Stimulated activated CD4-positive, alpha-beta T cell treated with anti-CD3 and anti-CD28 coated beads, Interleukin-15, amount 100 ng/mL, for 24 hours (primary cell): ENCODE data around the gene SCFD2.
"Not testable (repeated sequence)": the region's sequence is repeated elsewhere in the genome, so short reads cannot be mapped to it uniquely, and the experiment has no call there.

Source experiments
- DNase-seq: peaks from one replicate; pipeline ENCODE4 v3.0.0-alpha.2; 2020

Gene SCFD2

GRCh38 chr4:53236624-53237023 lies 129.2 kb downstream of the SCFD2 start:
- not testable (repeated sequence) for DNase-seq

GRCh38 chr4:53235547-53235946 lies 130.3 kb downstream of the SCFD2 start:
- DNase-seq, result no peak

DNA sequence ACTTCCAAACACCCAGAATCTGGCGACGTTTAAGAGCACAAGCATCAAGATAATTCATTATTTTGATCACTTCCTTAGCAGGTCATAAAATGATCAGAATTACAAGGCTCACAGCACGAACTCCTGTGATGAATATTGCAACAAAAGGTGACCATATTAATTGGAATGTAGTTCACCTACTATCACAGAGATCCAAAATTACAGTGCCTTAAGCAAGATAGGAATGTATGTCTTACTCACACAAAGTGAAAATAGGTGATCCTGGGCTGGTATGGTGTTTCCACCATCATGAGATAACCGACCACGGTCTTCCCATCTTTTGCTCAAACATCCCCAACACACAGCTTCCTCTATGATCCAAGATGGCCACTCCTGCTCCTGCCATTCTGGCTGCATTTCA lies 131.2 kb downstream of the SCFD2 start:
- DNase-seq, result no peak

- no peak for DNase-seq
These were observed 131.8 kb downstream of the SCFD2 start for GRCh38 chr4:53234111-53234510.

- no peak for DNase-seq
These were observed 132.6 kb downstream of the SCFD2 start for GRCh38 chr4:53233114-53233795.

DNA sequence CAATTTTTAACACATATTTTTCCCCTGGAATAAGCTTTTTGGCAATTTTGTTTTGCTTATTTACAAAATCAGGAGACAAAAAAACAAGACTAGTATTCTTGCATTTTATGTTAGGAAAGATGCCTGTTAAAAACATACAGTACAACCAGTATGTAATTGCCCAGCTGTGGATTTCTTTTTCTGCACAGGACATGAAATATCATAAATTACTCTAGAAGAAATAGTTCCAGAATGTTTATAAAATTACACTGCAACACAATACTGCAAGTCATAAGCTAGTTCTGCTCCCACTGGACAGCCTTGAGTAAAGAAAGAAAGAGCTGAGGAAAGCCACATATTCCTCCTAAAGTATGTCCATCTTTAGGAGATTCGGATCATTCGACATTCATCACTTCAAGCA lies 133.5 kb downstream of the SCFD2 start:
- no peak for DNase-seq

GRCh38 chr4:53228036-53228435 lies 137.8 kb downstream of the SCFD2 start:
- no peak for DNase-seq

- DNase-seq, result no peak
These were observed 138.4 kb downstream of the SCFD2 start for GRCh38 chr4:53227451-53227850.

DNA sequence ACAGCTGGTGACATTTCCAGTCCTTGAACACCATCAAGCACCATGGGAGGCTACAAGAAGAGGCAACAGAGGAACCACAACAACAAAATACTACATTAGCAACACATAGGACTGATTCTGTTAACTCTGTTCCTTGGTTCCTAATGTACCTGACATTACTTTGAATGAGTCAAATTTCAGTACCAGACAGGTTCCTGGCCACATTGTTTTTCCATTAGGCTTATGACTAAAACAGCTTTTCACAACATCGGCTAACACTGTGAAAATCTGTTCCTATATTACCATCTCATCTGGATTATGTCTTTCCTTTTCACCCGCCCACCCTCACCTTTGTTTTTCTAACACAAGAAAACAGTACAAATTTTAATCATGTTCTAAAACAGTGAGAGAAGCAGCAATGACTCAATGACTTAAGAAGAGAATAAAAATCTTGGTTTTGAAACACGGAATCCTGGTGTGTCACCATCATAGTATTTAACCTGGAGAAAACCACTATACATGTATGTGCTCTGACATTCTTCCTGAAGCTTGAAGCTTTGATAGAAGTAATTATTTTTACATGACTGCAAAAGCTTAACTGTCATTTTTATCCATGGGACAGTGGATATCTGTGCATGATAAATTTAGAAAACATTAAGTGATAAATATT lies 143.9 kb downstream of the SCFD2 start:
- DNase-seq, result peak; percentile 6

GRCh38 chr4:53219148-53219547 lies 146.7 kb downstream of the SCFD2 start:
- not testable (repeated sequence) for DNase-seq

GRCh38 chr4:53208753-53209152 lies 157.1 kb downstream of the SCFD2 start:
- DNase-seq, result no peak

GRCh38 chr4:53205970-53206369 lies 159.9 kb downstream of the SCFD2 start:
- no peak for DNase-seq

- DNase-seq, result no peak
These were observed 166.5 kb downstream of the SCFD2 start for GRCh38 chr4:53199356-53199755.

DNA sequence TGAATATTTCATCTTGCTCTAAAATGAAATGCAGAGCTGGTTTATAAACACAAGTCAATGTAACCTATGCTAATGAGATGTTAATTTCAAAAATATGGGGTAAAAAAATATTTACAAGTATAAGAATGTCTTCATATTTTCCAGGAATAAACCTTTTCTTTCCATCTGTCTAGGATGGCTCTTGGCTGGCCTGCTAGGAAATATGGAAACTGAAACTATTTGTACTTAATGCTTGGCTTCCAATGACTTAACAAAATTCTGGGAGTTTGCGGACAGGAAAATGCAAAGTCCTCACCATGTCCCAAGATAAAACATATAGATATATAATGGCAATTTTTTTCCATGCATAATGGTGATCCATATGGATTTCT lies 168.1 kb downstream of the SCFD2 start:
- DNase-seq, result no peak

GRCh38 chr4:53196882-53197771 lies 168.7 kb downstream of the SCFD2 start:
- DNase-seq, result no peak

DNA sequence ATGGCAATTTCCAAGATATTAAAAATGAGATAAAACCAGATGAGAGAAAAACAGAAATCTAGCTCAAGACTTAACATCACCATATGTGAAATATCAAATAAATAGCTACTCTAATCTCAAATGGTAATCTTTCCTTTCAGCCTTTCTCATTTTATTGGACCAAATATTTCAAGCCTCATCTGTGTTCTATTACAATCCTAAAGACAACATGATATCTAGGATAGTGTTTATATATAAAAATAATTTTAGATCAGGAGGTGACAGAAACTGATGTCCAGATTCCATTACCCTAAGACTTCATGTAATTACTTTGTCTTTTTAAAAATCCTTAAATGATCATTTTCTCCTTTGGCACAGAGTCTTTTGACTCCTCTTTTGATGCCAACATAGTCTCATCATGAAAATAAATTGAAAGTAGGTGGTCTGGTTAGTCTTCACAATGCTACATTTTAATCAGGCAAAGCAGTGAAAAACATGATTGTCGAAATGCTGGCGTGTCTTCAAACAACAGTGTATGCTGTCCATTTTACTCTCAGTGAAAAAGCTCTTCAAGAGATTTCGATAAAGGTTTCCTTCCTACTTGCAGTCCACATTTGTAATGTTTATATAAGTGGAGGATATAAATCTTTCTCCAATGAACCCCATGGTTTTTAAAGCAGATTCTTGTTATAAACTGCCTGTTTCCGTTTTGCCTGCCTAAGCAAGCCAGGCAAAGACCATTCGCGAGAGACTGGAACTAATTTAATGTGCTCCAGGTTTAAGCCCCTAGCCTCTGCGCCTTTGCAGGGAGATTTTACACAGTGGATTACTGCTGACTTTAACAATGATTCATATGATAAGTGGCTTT lies 169.8 kb downstream of the SCFD2 start:
- DNase-seq, result no peak

GRCh38 chr4:53194727-53195126 lies 171.1 kb downstream of the SCFD2 start:
- DNase-seq, result no peak

GRCh38 chr4:53193111-53193510 lies 172.8 kb downstream of the SCFD2 start:
- DNase-seq, result no peak

DNA sequence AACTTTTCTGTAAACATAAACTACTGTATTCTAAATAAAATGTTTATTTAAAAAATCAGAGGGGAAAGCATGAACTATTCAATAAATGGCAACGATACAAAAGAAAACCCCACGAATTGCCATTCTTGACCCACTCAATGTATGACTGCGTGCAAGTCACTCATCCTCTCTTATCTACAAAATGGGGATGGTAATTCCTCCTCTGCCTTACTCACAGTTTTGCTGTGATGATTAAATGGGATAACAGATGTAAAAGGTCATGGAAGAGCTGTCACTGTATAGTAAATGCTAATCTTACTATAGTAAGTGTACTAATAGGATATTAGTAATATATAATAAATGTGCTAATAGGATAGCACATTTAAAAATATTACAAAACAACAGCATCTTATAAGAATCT lies 173.4 kb downstream of the SCFD2 start:
- no peak for DNase-seq

GRCh38 chr4:53191997-53192396 lies 173.9 kb downstream of the SCFD2 start:
- no peak for DNase-seq

- DNase-seq, result no peak
These were observed 176.8 kb downstream of the SCFD2 start for GRCh38 chr4:53189011-53189410.

DNA sequence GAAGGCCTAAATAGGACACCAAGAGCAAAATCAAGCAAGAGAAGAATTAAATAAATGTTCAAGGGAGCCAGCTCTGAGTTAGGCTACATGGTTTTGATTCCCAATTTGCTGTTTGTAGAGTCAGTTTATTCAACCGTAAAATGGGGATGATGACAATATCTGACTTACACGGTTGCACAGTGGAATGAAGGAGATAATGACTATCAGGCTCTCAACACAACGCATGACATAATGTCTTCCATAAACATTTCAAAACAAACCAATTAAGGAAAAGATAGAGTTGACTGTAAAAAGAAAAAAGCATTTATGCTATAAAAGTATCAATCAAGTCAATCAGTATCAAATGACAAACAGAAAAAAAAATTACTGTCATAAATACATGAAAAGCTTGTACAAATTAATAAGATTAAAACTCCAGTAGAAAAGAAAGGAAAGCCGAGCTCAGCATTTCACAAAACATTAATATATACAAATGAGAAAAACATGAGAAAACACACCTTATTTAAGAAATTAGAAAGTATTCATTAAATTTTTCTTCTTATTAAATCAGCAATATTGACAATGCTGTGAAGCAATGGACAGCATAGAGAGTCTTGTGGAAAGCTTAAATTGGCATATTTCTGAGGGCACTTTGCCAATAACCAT lies 179.0 kb downstream of the SCFD2 start:
- no peak for DNase-seq
